A549 (cell line): Measurements from ENCODE around the gene TMC4. TPM values are rescaled to one million over a fixed set of nuclear protein-coding genes. Genes with fewer than 3 reads are reported as not detected.

Source experiments
- ATAC-seq, 2 experiments: fragments of 200-7000 bp in 1 of 2; fragments of >200 bp in 1 of 2; cut with Nextera tagmentation in 1 of 2; cut with Tn5 transposase in 1 of 2; 3 replicates each; pipeline versions ENCODE4 v1.8.0 to v1.9.1; 2018 to 2020; ENCODE audit warnings: mild to moderate bottlenecking in 1 of 2, moderate library complexity in 1 of 2
- CTCF ChIA-PET: fragments of 300-600 bp; sonication (Branson Sonifier 250); formaldehyde crosslinking; extraction: SDS; loops from one replicate; lab custom pipeline; 2021; ENCODE audit warnings: antibody characterized with exemption, inconsistent platforms; lab: Yijun Ruan, JAX
- POLR2A ChIA-PET: fragments of 350-600 bp; formaldehyde crosslinking; extraction: SDS; loops from one replicate; lab custom pipeline; 2021; ENCODE audit warnings: antibody characterized with exemption, inconsistent platforms; lab: Yijun Ruan, JAX
- DNase-seq, 2 experiments: peaks; one replicate each; pipeline versions ENCODE4 v3.0.0 to v3.0.0-alpha.2; 2011 to 2016; ENCODE audit warnings: low read depth in 1 of 2, low spot score in 1 of 2
- FAIRE-seq: peaks from 2 replicates; lab custom pipeline; 2011; peaks lifted over from hg19 to GRCh38; lab: Jason Lieb, UNC
- H3K27ac ChIP-seq, 2 experiments: fragments of >200 bp; sonication (Bioruptor Twin); formaldehyde crosslinking; 3 replicates each; pipeline ENCODE4 v1.5.1; 2016 to 2017
- H3K4me1 ChIP-seq: fragments of >200 bp; sonication (Bioruptor Twin); formaldehyde crosslinking; 3 replicates; pipeline ENCODE4 v1.6.1; 2016
- H3K4me2 ChIP-seq: fragments of >200 bp; sonication (Bioruptor Twin); formaldehyde crosslinking; 3 replicates; pipeline ENCODE4 v1.6.1; 2016
- H3K4me3 ChIP-seq: fragments of >200 bp; sonication (Bioruptor Twin); formaldehyde crosslinking; 3 replicates; pipeline ENCODE4 v1.5.1; 2016
- H3K9me3 ChIP-seq: fragments of >200 bp; sonication (Bioruptor Twin); formaldehyde crosslinking; 3 replicates; pipeline ENCODE4 v1.6.1; 2016
- BHLHE40 ChIP-seq: IDR thresholded peaks from 2 replicates; pipeline ENCODE4 v1.6.1; 2012; ENCODE audit warnings: low read depth, low read length, inconsistent platforms
- CBX2 ChIP-seq: fragments of 200-600 bp; sonication (generic); IDR thresholded peaks from 2 replicates; pipeline ENCODE4 v1.6.1; 2016; ENCODE audit warnings: low read depth, mild to moderate bottlenecking, borderline replicate concordance
- CEBPB ChIP-seq, 2 experiments: fragments of >200 bp in 1 of 2; sonication (Bioruptor Twin) in 1 of 2; formaldehyde crosslinking in 1 of 2; IDR thresholded peaks; 2 replicates each; pipeline ENCODE4 v1.6.1; 2012 to 2016
- CHD2 ChIP-seq: fragments of 150-350 bp; IDR thresholded peaks from 2 replicates; pipeline ENCODE4 v1.6.1; 2014; ENCODE audit warnings: low read length; ENCODE audit not compliant: partially characterized antibody
- ESRRA ChIP-seq: fragments of 150-350 bp; IDR thresholded peaks from 2 replicates; pipeline ENCODE4 v1.6.1; 2014; ENCODE audit warnings: mild to moderate bottlenecking, low read length, borderline replicate concordance
- FOSB ChIP-seq: fragments of 250-450 bp; sonication (Bioruptor Pico); IDR thresholded peaks from 2 replicates; pipeline ENCODE4 v1.5.0; 2020; ENCODE audit warnings: mild to moderate bottlenecking, moderate library complexity
- GATA3 ChIP-seq: IDR thresholded peaks from 2 replicates; pipeline ENCODE4 v1.6.1; 2012; ENCODE audit warnings: borderline replicate concordance
- HOXB13 ChIP-seq: fragments of 250-450 bp; sonication (Bioruptor Pico); IDR thresholded peaks from 2 replicates; pipeline ENCODE4 v1.5.0; 2020; ENCODE audit warnings: low read depth, mild to moderate bottlenecking, moderate library complexity
- HOXB5 ChIP-seq: fragments of 250-450 bp; sonication (Bioruptor Pico); IDR thresholded peaks from 2 replicates; pipeline ENCODE4 v1.5.0; 2020; ENCODE audit warnings: mild to moderate bottlenecking, moderate library complexity
- JUN ChIP-seq, 2 experiments: fragments of >200 bp; sonication (Bioruptor Twin); formaldehyde crosslinking; IDR thresholded peaks; 2 replicates in 1 of 2; 3 replicates in 1 of 2; pipeline ENCODE4 v1.6.1; 2016 to 2017
- KDM1A ChIP-seq: fragments of 200-600 bp; sonication (generic); IDR thresholded peaks from 2 replicates; pipeline ENCODE4 v1.6.1; 2016; ENCODE audit warnings: low read depth, mild to moderate bottlenecking
- MAFK ChIP-seq: fragments of 450-650 bp; IDR thresholded peaks from 2 replicates; pipeline ENCODE4 v1.6.1; 2014; ENCODE audit not compliant: partially characterized antibody
- NPAS2 ChIP-seq: fragments of 250-450 bp; sonication (Bioruptor Pico); IDR thresholded peaks from 2 replicates; pipeline ENCODE4 v1.8.0; 2022; ENCODE audit warnings: mild to moderate bottlenecking, moderate library complexity, borderline replicate concordance
- NR3C1 ChIP-seq: fragments of >200 bp; sonication (Bioruptor Twin); formaldehyde crosslinking; IDR thresholded peaks from 3 replicates; pipeline ENCODE4 v1.6.1; 2017
- RAD21 ChIP-seq, 2 experiments: fragments of >200 bp in 1 of 2; sonication (Bioruptor Twin) in 1 of 2; formaldehyde crosslinking in 1 of 2; IDR thresholded peaks in 1 of 2; conservative IDR thresholded peaks in 1 of 2; 2 replicates in 1 of 2; 3 replicates in 1 of 2; pipeline ENCODE4 v1.6.1; 2012 to 2018; ENCODE audit warnings: inconsistent platforms in 1 of 2
- TP53 ChIP-seq: fragments of 250-450 bp; sonication (Bioruptor Pico); IDR thresholded peaks from 2 replicates; pipeline ENCODE4 v1.5.0; 2021; ENCODE audit warnings: mild to moderate bottlenecking, moderate library complexity
- ZNF302 ChIP-seq: fragments of 250-450 bp; sonication (Bioruptor Pico); IDR thresholded peaks from 2 replicates; pipeline ENCODE4 v1.9.0; 2021; ENCODE audit warnings: inconsistent platforms, mild to moderate bottlenecking, moderate library complexity
- WGBS: methylation state at CpG from one replicate; pipeline ENCODE4 v1.1.6; 2017; ENCODE audit errors: missing lambda C conversion rate; 5-methylcytosine and 5-hydroxymethylcytosine counted together
- polyA plus RNA-seq, 4 experiments: library from polyadenylated mRNA; depleted of rRNA in 3 of 4; stranded (reverse); fragments of >200 nt; fragmentation: RNase III in 1 of 4; extraction: RNeasy Plus Mini Kit Qiagen cat#74134 plus additional on column Dnase treatment in 1 of 4; gene quantifications; 2 replicates in 3 of 4; 3 replicates in 1 of 4; pipeline ENCODE4 v1.2.3, GENCODE V29; 2011 to 2017
- TF ChIP-seq, protein P1 (sequence below): fragments of >200 bp; sonication (Bioruptor Twin); formaldehyde crosslinking; IDR thresholded peaks from 3 replicates; pipeline ENCODE4 v1.6.1; 2016
- TF ChIP-seq, protein P2 (sequence below): IDR thresholded peaks from 2 replicates; pipeline ENCODE4 v1.6.1; 2012
- TF ChIP-seq, protein P3 (sequence below): IDR thresholded peaks from 2 replicates; pipeline ENCODE4 v1.6.1; 2012
- TF ChIP-seq, protein P4 (sequence below): fragments of 200-600 bp; sonication (generic); IDR thresholded peaks from 2 replicates; pipeline ENCODE4 v1.6.1; 2016; ENCODE audit warnings: antibody characterized with exemption, mild to moderate bottlenecking, moderate library complexity
- TF ChIP-seq, protein P5 (sequence below): fragments of 150-350 bp; IDR thresholded peaks from 2 replicates; pipeline ENCODE4 v1.6.1; 2014; ENCODE audit warnings: low read depth, mild to moderate bottlenecking, low read length

TMC4 gene
- polyA plus RNA-seq, 2 of the 4 experiments (the other 2 are of a cell fraction) = 0.84 to 0.85 TPM

DNA sequence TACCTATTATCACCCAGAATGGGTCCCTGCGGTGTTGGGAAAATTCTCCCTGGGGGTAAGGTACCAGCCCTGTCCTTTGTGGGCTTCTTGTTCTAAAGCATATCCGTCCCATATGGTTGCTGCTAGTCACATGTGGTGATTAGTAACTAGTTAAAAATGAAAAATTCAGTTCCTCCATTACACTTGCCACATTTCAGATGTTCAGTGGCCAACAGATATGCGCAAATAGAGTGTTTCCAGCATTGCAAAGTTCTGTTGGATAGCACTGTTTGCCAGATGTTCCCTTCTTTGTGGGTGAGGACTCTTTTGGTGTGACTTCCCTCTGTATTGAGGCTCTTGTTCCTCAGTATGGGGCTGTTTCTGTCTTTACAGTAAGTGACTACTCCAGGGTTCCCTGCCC, 31.6 kb downstream of the TMC4 start:
- FAIRE-seq (no peak), ATAC-seq (no peak), DNase-seq (no peak)
- ChIA-PET CTCF (interaction anchor here (2.3 to 2.6 kb wide), 2 partner anchors 9 to 18 kb away, joined by 7 to 14 read pairs; partner anchors contain the start of gene LENG1), POLR2A (interaction anchor here (1.3 kb wide), 1 partner anchor 10 kb away, joined by 5 read pairs; no protein-coding TSS in a partner anchor)
- no peak for TF ChIP-seq ESRRA
- TF ChIP-seq, protein P1, sequence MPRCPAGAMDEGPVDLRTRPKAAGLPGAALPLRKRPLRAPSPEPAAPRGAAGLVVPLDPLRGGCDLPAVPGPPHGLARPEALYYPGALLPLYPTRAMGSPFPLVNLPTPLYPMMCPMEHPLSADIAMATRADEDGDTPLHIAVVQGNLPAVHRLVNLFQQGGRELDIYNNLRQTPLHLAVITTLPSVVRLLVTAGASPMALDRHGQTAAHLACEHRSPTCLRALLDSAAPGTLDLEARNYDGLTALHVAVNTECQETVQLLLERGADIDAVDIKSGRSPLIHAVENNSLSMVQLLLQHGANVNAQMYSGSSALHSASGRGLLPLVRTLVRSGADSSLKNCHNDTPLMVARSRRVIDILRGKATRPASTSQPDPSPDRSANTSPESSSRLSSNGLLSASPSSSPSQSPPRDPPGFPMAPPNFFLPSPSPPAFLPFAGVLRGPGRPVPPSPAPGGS = no peak
- TF ChIP-seq RAD21 (conservative IDR thresholded peaks at IDR 0.05 in 1 of 2, IDR thresholded peaks at IDR 0.05 in 1 of 2) = no peak
- TF ChIP-seq CEBPB (IDR thresholded peaks at IDR 0.05) = no peak
- TF ChIP-seq FOSB (CRISPR knock-in tag) = no peak
- TF ChIP-seq JUN (IDR thresholded peaks at IDR 0.05) = no peak
- TF ChIP-seq GATA3 = no peak
- no peak for TF ChIP-seq HOXB5
- TF ChIP-seq TP53 (CRISPR knock-in tag) = no peak
- no peak for TF ChIP-seq NR3C1
- TF ChIP-seq BHLHE40 = no peak
- no peak for TF ChIP-seq NPAS2
- TF ChIP-seq, protein P2, sequence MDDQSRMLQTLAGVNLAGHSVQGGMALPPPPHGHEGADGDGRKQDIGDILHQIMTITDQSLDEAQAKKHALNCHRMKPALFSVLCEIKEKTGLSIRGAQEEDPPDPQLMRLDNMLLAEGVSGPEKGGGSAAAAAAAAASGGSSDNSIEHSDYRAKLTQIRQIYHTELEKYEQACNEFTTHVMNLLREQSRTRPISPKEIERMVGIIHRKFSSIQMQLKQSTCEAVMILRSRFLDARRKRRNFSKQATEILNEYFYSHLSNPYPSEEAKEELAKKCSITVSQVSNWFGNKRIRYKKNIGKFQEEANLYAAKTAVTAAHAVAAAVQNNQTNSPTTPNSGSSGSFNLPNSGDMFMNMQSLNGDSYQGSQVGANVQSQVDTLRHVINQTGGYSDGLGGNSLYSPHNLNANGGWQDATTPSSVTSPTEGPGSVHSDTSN = no peak
- TF ChIP-seq, protein P3, sequence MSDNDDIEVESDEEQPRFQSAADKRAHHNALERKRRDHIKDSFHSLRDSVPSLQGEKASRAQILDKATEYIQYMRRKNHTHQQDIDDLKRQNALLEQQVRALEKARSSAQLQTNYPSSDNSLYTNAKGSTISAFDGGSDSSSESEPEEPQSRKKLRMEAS = no peak
- no peak overlapping the region for H3K27ac ChIP-seq
- 96% methylated on average over 3 of the region's 3 CpGs for WGBS
- peaks cover 9% of the 10 kb centered on the region; the same call in 2 of the 3 replicates for H3K4me1 ChIP-seq
- no peaks in the 10 kb centered on the region for H3K9me3 ChIP-seq
- no peak overlapping the region for H3K4me2 ChIP-seq
- H3K4me3 ChIP-seq = no peak overlapping the region

DNA sequence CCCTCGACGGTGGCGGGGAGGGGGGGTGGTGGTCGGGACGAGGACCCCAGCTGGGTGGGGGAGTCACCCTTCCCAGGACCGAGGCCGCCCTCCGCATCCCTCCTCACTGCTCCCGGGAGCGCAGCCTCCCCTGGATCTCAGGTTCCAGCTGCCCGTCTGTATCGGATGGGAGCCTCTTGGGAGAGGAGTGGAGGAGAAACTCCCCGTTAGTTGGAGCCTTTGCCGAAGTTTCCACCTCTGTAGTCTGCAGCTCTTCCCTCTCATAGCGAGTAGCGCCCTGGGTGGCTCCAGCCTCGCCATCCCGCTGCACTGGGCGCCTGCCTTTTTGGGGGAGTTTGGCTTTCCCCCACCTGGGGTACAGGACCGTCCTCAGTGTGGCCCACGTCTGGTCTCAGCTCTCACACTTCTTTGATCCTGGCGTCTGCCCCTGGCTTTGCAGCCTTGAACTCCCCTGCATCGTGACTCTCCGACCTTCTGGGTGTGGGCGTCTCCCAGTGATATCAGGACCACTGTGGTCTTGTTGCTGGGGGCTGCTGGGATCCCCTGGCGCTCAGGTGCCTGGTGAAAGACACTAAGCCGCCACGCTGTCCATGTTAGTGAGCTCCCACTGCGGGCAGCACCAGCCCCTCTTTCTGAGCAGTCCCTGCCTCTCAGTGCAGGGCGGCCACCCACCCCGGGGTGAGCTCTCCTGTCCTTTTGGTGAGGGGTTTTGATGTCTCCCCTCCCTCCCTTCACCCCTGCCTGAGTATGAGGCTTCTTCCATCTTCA, 34.3 kb downstream of the TMC4 start:
- CTCF ChIA-PET = interaction anchor here (0.9 to 2.8 kb wide), 7 partner anchors 12 to 128 kb away, joined by 3 to 9 read pairs (median 3); no protein-coding TSS in a partner anchor
- peak overlapping the region; percentile 94 to 95 for H3K27ac ChIP-seq
- 51% methylated on average over 27 of the region's 31 CpGs for WGBS
- H3K4me3 ChIP-seq = peak overlapping the region; percentile 84
- no peak for ATAC-seq
- no peak for DNase-seq
- no peaks in the 10 kb centered on the region for H3K9me3 ChIP-seq
- TF ChIP-seq CBX2 (no peak), NR3C1 (no peak), KDM1A (no peak), BHLHE40 (no peak), CHD2 (no peak), CEBPB (IDR thresholded peaks at IDR 0.05) (no peak), HOXB5 (no peak), ZNF302 (CRISPR knock-in tag) (no peak), RAD21 (conservative IDR thresholded peaks at IDR 0.05 in 1 of 2, IDR thresholded peaks at IDR 0.05 in 1 of 2) (no peak), MAFK (no peak), HOXB13 (no peak)
- TF ChIP-seq, protein P4, sequence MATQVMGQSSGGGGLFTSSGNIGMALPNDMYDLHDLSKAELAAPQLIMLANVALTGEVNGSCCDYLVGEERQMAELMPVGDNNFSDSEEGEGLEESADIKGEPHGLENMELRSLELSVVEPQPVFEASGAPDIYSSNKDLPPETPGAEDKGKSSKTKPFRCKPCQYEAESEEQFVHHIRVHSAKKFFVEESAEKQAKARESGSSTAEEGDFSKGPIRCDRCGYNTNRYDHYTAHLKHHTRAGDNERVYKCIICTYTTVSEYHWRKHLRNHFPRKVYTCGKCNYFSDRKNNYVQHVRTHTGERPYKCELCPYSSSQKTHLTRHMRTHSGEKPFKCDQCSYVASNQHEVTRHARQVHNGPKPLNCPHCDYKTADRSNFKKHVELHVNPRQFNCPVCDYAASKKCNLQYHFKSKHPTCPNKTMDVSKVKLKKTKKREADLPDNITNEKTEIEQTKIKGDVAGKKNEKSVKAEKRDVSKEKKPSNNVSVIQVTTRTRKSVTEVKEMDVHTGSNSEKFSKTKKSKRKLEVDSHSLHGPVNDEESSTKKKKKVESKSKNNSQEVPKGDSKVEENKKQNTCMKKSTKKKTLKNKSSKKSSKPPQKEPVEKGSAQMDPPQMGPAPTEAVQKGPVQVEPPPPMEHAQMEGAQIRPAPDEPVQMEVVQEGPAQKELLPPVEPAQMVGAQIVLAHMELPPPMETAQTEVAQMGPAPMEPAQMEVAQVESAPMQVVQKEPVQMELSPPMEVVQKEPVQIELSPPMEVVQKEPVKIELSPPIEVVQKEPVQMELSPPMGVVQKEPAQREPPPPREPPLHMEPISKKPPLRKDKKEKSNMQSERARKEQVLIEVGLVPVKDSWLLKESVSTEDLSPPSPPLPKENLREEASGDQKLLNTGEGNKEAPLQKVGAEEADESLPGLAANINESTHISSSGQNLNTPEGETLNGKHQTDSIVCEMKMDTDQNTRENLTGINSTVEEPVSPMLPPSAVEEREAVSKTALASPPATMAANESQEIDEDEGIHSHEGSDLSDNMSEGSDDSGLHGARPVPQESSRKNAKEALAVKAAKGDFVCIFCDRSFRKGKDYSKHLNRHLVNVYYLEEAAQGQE = no peak
- TF ChIP-seq, protein P5, sequence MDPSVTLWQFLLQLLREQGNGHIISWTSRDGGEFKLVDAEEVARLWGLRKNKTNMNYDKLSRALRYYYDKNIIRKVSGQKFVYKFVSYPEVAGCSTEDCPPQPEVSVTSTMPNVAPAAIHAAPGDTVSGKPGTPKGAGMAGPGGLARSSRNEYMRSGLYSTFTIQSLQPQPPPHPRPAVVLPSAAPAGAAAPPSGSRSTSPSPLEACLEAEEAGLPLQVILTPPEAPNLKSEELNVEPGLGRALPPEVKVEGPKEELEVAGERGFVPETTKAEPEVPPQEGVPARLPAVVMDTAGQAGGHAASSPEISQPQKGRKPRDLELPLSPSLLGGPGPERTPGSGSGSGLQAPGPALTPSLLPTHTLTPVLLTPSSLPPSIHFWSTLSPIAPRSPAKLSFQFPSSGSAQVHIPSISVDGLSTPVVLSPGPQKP = no peak
- POLR2A ChIA-PET = interaction anchor here (2.1 to 3.4 kb wide), 3 partner anchors 20 to 51 kb away, joined by 33 to 51 read pairs (median 37); partner anchors contain the start of genes LENG1, MBOAT7, PRPF31 and TFPT
- H3K4me2 ChIP-seq = peak overlapping the region; percentile 86
- FAIRE-seq = no peak
- H3K4me1 ChIP-seq = peaks cover 15% of the 10 kb centered on the region; the same call in 2 of the 3 replicates
